Measurements from ENCODE around the gene IQGAP2.

The IQGAP2 gene

GRCh38 chr5:76717222-76718083 is 314.4 kb downstream of the IQGAP2 start:
- H3K4me1 ChIP-seq (ENCODE audit: insufficient read depth, insufficient read length): no peaks in the 10 kb centered on the region
- no peak for DNase-seq (ENCODE audit: low read depth, low spot score)
- H3K9me3 ChIP-seq (ENCODE audit: insufficient read depth, low read length): no peaks in the 10 kb centered on the region
- no peak overlapping the region for H3K9ac ChIP-seq (ENCODE audit: insufficient read length, low read depth)
- peaks cover 4% of the 10 kb centered on the region for H3K36me3 ChIP-seq (ENCODE audit: insufficient read depth, insufficient read length, low read length)
- H3K4me3 ChIP-seq (ENCODE audit: insufficient read length, low read depth): no peak overlapping the region
- peaks cover 22% of the 10 kb centered on the region for H3K27me3 ChIP-seq (ENCODE audit: insufficient read depth, insufficient read length)
- TF ChIP-seq YY1 (IDR thresholded peaks at IDR 0.05; ENCODE audit: insufficient read depth, insufficient read length): no peak
- TF ChIP-seq SUZ12 (IDR thresholded peaks at IDR 0.05; ENCODE audit: extremely low read depth, insufficient read depth, insufficient read length): no peak
- no peak for TF ChIP-seq ZNF274 (IDR thresholded peaks at IDR 0.05; ENCODE audit: low read depth, low read length)

GRCh38 chr5:76718381-76718832 is 315.3 kb downstream of the IQGAP2 start:
- Histone ChIP-seq H3K9me3 (ENCODE audit: insufficient read depth, low read length) (no peaks in the 10 kb centered on the region), H3K4me1 (ENCODE audit: insufficient read depth, insufficient read length) (no peaks in the 10 kb centered on the region), H3K27me3 (ENCODE audit: insufficient read depth, insufficient read length) (peaks cover 22% of the 10 kb centered on the region), H3K9ac (ENCODE audit: insufficient read length, low read depth) (no peak overlapping the region), H3K4me3 (ENCODE audit: insufficient read length, low read depth) (no peak overlapping the region), H3K36me3 (ENCODE audit: insufficient read depth, insufficient read length, low read length) (peaks cover 8% of the 10 kb centered on the region)
- no peak for DNase-seq (ENCODE audit: low read depth, low spot score)
- TF ChIP-seq SUZ12 (IDR thresholded peaks at IDR 0.05; ENCODE audit: extremely low read depth, insufficient read depth, insufficient read length) (no peak), ZNF274 (IDR thresholded peaks at IDR 0.05; ENCODE audit: low read depth, low read length) (no peak), YY1 (IDR thresholded peaks at IDR 0.05; ENCODE audit: insufficient read depth, insufficient read length) (no peak)

GRCh38 chr5:76718880-76719279 is 315.8 kb downstream of the IQGAP2 start:
- DNase-seq (ENCODE audit: low read depth, low spot score): no peak
- no peak overlapping the region for H3K4me3 ChIP-seq (ENCODE audit: insufficient read length, low read depth)
- no peaks in the 10 kb centered on the region for H3K4me1 ChIP-seq (ENCODE audit: insufficient read depth, insufficient read length)
- H3K27me3 ChIP-seq (ENCODE audit: insufficient read depth, insufficient read length): peaks cover 18% of the 10 kb centered on the region
- no peak overlapping the region for H3K9ac ChIP-seq (ENCODE audit: insufficient read length, low read depth)
- peaks cover 8% of the 10 kb centered on the region for H3K36me3 ChIP-seq (ENCODE audit: insufficient read depth, insufficient read length, low read length)
- TF ChIP-seq SUZ12 (IDR thresholded peaks at IDR 0.05; ENCODE audit: extremely low read depth, insufficient read depth, insufficient read length): no peak
- no peak for TF ChIP-seq ZNF274 (IDR thresholded peaks at IDR 0.05; ENCODE audit: low read depth, low read length)
- no peak for TF ChIP-seq YY1 (IDR thresholded peaks at IDR 0.05; ENCODE audit: insufficient read depth, insufficient read length)
- H3K9me3 ChIP-seq (ENCODE audit: insufficient read depth, low read length): no peaks in the 10 kb centered on the region

DNA sequence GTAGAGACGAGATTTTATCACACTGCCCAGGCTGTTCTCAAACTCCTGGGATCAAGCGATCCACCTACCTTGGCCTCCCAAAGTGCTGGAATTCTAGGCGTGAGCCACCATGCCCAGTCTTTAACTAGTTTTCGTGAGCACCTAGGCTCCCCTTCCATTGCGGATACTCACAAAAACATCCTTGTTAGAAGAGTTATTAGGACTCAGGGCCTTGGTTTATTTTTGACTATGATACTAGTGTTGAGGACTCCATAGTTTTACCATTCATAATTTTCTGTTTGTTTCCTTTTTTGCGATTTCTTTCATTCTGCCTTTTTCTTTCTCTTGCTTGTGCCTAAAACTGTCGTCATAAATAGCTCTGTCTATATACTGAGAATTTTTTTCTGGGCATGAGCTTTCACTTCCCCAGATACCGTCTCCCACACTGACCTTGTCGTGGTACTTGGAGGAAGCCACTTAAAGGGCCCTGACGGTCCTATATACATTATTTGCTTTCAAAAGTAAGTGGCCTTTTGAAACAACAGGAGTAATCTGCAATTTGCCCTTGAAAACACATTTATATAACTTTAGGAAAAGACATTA is 318.0 kb downstream of the IQGAP2 start:
- Histone ChIP-seq H3K4me1 (ENCODE audit: insufficient read depth, insufficient read length) (no peaks in the 10 kb centered on the region), H3K4me3 (ENCODE audit: insufficient read length, low read depth) (no peak overlapping the region), H3K27me3 (ENCODE audit: insufficient read depth, insufficient read length) (no peaks in the 10 kb centered on the region), H3K9ac (ENCODE audit: insufficient read length, low read depth) (no peak overlapping the region), H3K36me3 (ENCODE audit: insufficient read depth, insufficient read length, low read length) (peaks cover 8% of the 10 kb centered on the region), H3K9me3 (ENCODE audit: insufficient read depth, low read length) (no peaks in the 10 kb centered on the region)
- no peak for TF ChIP-seq YY1 (IDR thresholded peaks at IDR 0.05; ENCODE audit: insufficient read depth, insufficient read length)
- TF ChIP-seq SUZ12 (IDR thresholded peaks at IDR 0.05; ENCODE audit: extremely low read depth, insufficient read depth, insufficient read length): no peak
- no peak for TF ChIP-seq ZNF274 (IDR thresholded peaks at IDR 0.05; ENCODE audit: low read depth, low read length)
- no peak for DNase-seq (ENCODE audit: low read depth, low spot score)

DNA sequence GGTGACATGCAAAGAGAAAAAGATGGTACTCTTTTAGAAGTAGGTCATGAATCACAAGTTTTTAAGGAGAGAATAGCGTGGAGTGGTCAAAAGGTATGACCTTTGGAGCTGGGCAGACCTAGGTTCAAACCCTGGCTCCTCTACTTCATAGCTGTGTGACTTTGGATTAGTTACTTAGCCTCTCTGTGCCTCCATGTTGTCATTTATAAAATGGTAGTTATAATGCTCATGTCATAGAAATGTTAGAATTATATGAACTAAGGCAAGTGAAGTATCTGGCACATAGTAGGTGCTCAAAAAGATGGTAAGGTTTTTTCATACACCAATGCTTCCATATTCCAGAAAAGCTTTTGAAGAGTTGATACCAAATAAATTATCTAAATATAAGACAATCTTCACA is 320.2 kb downstream of the IQGAP2 start:
- Histone ChIP-seq H3K9ac (ENCODE audit: insufficient read length, low read depth) (no peak overlapping the region), H3K4me3 (ENCODE audit: insufficient read length, low read depth) (no peak overlapping the region), H3K9me3 (ENCODE audit: insufficient read depth, low read length) (no peaks in the 10 kb centered on the region), H3K4me1 (ENCODE audit: insufficient read depth, insufficient read length) (no peaks in the 10 kb centered on the region), H3K27me3 (ENCODE audit: insufficient read depth, insufficient read length) (no peaks in the 10 kb centered on the region), H3K36me3 (ENCODE audit: insufficient read depth, insufficient read length, low read length) (peaks cover 8% of the 10 kb centered on the region)
- TF ChIP-seq YY1 (IDR thresholded peaks at IDR 0.05; ENCODE audit: insufficient read depth, insufficient read length) (no peak), ZNF274 (IDR thresholded peaks at IDR 0.05; ENCODE audit: low read depth, low read length) (no peak), SUZ12 (IDR thresholded peaks at IDR 0.05; ENCODE audit: extremely low read depth, insufficient read depth, insufficient read length) (no peak)
- no peak for DNase-seq (ENCODE audit: low read depth, low spot score)

DNA sequence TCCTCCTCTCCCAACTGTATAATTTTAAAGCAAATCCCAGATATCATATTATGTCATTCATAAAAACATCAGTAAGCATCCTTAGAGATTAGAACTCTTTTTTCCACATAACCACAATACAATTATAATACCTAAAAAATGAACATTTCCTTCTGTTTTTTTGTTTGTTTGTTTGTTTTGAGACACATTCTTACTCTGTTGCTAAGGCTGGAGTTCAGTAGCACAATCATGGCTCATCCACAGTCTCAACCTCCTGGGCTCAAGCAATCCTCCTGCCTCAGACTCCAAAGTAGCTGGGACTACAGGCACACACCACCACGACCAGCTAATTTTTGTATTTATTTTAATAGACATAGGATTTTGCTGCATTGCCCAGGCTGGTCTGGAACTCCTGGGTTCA is 320.8 kb downstream of the IQGAP2 start:
- H3K36me3 ChIP-seq (ENCODE audit: insufficient read depth, insufficient read length, low read length): peaks cover 8% of the 10 kb centered on the region

GRCh38 chr5:76724871-76725270 is 321.8 kb downstream of the IQGAP2 start:
- TF ChIP-seq SUZ12 (IDR thresholded peaks at IDR 0.05; ENCODE audit: extremely low read depth, insufficient read depth, insufficient read length) (no peak), ZNF274 (IDR thresholded peaks at IDR 0.05; ENCODE audit: low read depth, low read length) (no peak)
- H3K9ac ChIP-seq (ENCODE audit: insufficient read length, low read depth): no peak overlapping the region
- H3K9me3 ChIP-seq (ENCODE audit: insufficient read depth, low read length): peaks cover 10% of the 10 kb centered on the region
- H3K27me3 ChIP-seq (ENCODE audit: insufficient read depth, insufficient read length): no peaks in the 10 kb centered on the region
- no peak for DNase-seq (ENCODE audit: low read depth, low spot score)
- H3K36me3 ChIP-seq (ENCODE audit: insufficient read depth, insufficient read length, low read length): peaks cover 10% of the 10 kb centered on the region
- no peak overlapping the region for H3K4me3 ChIP-seq (ENCODE audit: insufficient read length, low read depth)
- no peaks in the 10 kb centered on the region for H3K4me1 ChIP-seq (ENCODE audit: insufficient read depth, insufficient read length)

More for the DNA sequence above, 320.8 kb downstream of the IQGAP2 start:
- Histone ChIP-seq H3K9ac (ENCODE audit: insufficient read length, low read depth) (no peak overlapping the region), H3K27me3 (ENCODE audit: insufficient read depth, insufficient read length) (no peaks in the 10 kb centered on the region), H3K4me3 (ENCODE audit: insufficient read length, low read depth) (no peak overlapping the region), H3K4me1 (ENCODE audit: insufficient read depth, insufficient read length) (no peaks in the 10 kb centered on the region), H3K9me3 (ENCODE audit: insufficient read depth, low read length) (0 out of 2 replicates have a peak, but pooled peaks cover under 1% of the 10 kb centered on the region)
- no peak for DNase-seq (ENCODE audit: low read depth, low spot score)
- TF ChIP-seq ZNF274 (IDR thresholded peaks at IDR 0.05; ENCODE audit: low read depth, low read length) (no peak), SUZ12 (IDR thresholded peaks at IDR 0.05; ENCODE audit: extremely low read depth, insufficient read depth, insufficient read length) (no peak), YY1 (IDR thresholded peaks at IDR 0.05; ENCODE audit: insufficient read depth, insufficient read length) (no peak)
